ENCODE results near the gene RERG. TPM values are rescaled to one million over a fixed set of nuclear protein-coding genes. Genes with fewer than 3 reads are reported as not detected.
A peak's percentile ranks its signal among the peaks of the same experiment; 100 is the strongest.
"Not testable (repeated sequence)": the region's sequence is repeated elsewhere in the genome, so short reads cannot be mapped to it uniquely, and the experiment has no call there.

RERG gene
- total RNA-seq, 2 donors from 2014 or later = not detected

- ATAC-seq = no peak
- Mint-ChIP-seq H3K4me1 (no peaks in the 10 kb centered on the region), H3K36me3 (ENCODE audit: low read depth) (peaks cover 2% of the 10 kb centered on the region), H3K4me3 (no peak overlapping the region), H3K27ac (no peak overlapping the region), H3K27me3 (peaks cover 54% of the 10 kb centered on the region)
- no peaks in the 10 kb centered on the region for H3K9me3 ChIP-seq (ENCODE audit: control insufficient read depth, low read length, poor library complexity, severe bottlenecking)
- DNase-seq = no peak
Measured at GRCh38 chr12:15142711-15143110, 78.5 kb downstream of the RERG start.

GRCh38 chr12:15131431-15131830 is 89.8 kb downstream of the RERG start:
- no peak overlapping the region for H3K27ac Mint-ChIP-seq

GRCh38 chr12:15130541-15130940 is 90.7 kb downstream of the RERG start:
- no peak overlapping the region for H3K27ac Mint-ChIP-seq
- no peak overlapping the region for H3K4me3 Mint-ChIP-seq
- no peaks in the 10 kb centered on the region for H3K36me3 Mint-ChIP-seq (ENCODE audit: low read depth)
- ATAC-seq (no peak), DNase-seq (no peak)
- peaks cover 29% of the 10 kb centered on the region for H3K27me3 Mint-ChIP-seq
- H3K9me3 ChIP-seq (ENCODE audit: control insufficient read depth, low read length, poor library complexity, severe bottlenecking) = no peaks in the 10 kb centered on the region
- H3K4me1 Mint-ChIP-seq = peaks cover 2% of the 10 kb centered on the region

More at GRCh38 chr12:15131431-15131830, 89.8 kb downstream of the RERG start:
- Mint-ChIP-seq H3K4me1 (peaks cover 2% of the 10 kb centered on the region), H3K36me3 (ENCODE audit: low read depth) (no peaks in the 10 kb centered on the region), H3K4me3 (no peak overlapping the region), H3K27me3 (peaks cover 32% of the 10 kb centered on the region)
- DNase-seq (no peak), ATAC-seq (no peak)
- H3K9me3 ChIP-seq (ENCODE audit: control insufficient read depth, low read length, poor library complexity, severe bottlenecking) = no peaks in the 10 kb centered on the region

- ATAC-seq (no peak), DNase-seq (no peak)
- Mint-ChIP-seq H3K27me3 (peaks cover 19% of the 10 kb centered on the region), H3K4me1 (peaks cover 5% of the 10 kb centered on the region), H3K27ac (no peak overlapping the region), H3K4me3 (no peak overlapping the region), H3K36me3 (ENCODE audit: low read depth) (no peaks in the 10 kb centered on the region)
- H3K9me3 ChIP-seq (ENCODE audit: control insufficient read depth, low read length, poor library complexity, severe bottlenecking) = no peaks in the 10 kb centered on the region
Measured at GRCh38 chr12:15123401-15123800, 97.8 kb downstream of the RERG start.

GRCh38 chr12:15122344-15122743 is 98.9 kb downstream of the RERG start:
- H3K9me3 ChIP-seq (ENCODE audit: control insufficient read depth, low read length, poor library complexity, severe bottlenecking) = no peaks in the 10 kb centered on the region
- no peak for ATAC-seq
- Mint-ChIP-seq H3K4me1 (peaks cover 5% of the 10 kb centered on the region), H3K36me3 (ENCODE audit: low read depth) (no peaks in the 10 kb centered on the region), H3K27ac (no peak overlapping the region), H3K27me3 (peaks cover 20% of the 10 kb centered on the region), H3K4me3 (no peak overlapping the region)
- no peak for DNase-seq

GRCh38 chr12:15118955-15119354 is 102.3 kb downstream of the RERG start:
- Mint-ChIP-seq H3K27me3 (peaks cover 38% of the 10 kb centered on the region), H3K4me3 (no peak overlapping the region), H3K4me1 (peaks cover 5% of the 10 kb centered on the region), H3K27ac (no peak overlapping the region), H3K36me3 (ENCODE audit: low read depth) (no peaks in the 10 kb centered on the region)
- ATAC-seq = no peak
- H3K9me3 ChIP-seq (ENCODE audit: control insufficient read depth, low read length, poor library complexity, severe bottlenecking) = no peaks in the 10 kb centered on the region
- no peak for DNase-seq

- no peak overlapping the region for H3K4me3 Mint-ChIP-seq
- no peaks in the 10 kb centered on the region for H3K9me3 ChIP-seq (ENCODE audit: control insufficient read depth, low read length, poor library complexity, severe bottlenecking)
- no peak overlapping the region for H3K27ac Mint-ChIP-seq
- no peak for DNase-seq
- H3K27me3 Mint-ChIP-seq = peaks cover 49% of the 10 kb centered on the region
- peaks cover 5% of the 10 kb centered on the region for H3K4me1 Mint-ChIP-seq
- no peak for ATAC-seq
- H3K36me3 Mint-ChIP-seq (ENCODE audit: low read depth) = no peaks in the 10 kb centered on the region
Measured at GRCh38 chr12:15116983-15117382, 104.2 kb downstream of the RERG start.

- DNase-seq (no peak), ATAC-seq (no peak)
- Mint-ChIP-seq H3K4me1 (peaks cover 5% of the 10 kb centered on the region), H3K4me3 (no peak overlapping the region), H3K27ac (no peak overlapping the region), H3K36me3 (ENCODE audit: low read depth) (no peaks in the 10 kb centered on the region), H3K27me3 (peaks cover 52% of the 10 kb centered on the region)
- H3K9me3 ChIP-seq (ENCODE audit: control insufficient read depth, low read length, poor library complexity, severe bottlenecking) = no peaks in the 10 kb centered on the region
Measured at GRCh38 chr12:15116086-15116485, 105.1 kb downstream of the RERG start.

- no peaks in the 10 kb centered on the region for H3K36me3 Mint-ChIP-seq (ENCODE audit: low read depth)
- no peak for ATAC-seq
- H3K9me3 ChIP-seq (ENCODE audit: control insufficient read depth, low read length, poor library complexity, severe bottlenecking) = no peaks in the 10 kb centered on the region
- no peak for DNase-seq
- peaks cover 3% of the 10 kb centered on the region for H3K4me1 Mint-ChIP-seq
- no peak overlapping the region for H3K4me3 Mint-ChIP-seq
- no peak overlapping the region for H3K27ac Mint-ChIP-seq
- H3K27me3 Mint-ChIP-seq = peaks cover 47% of the 10 kb centered on the region
Measured at GRCh38 chr12:15115434-15115833, 105.8 kb downstream of the RERG start.

GRCh38 chr12:15114501-15114900 is 106.7 kb downstream of the RERG start:
- Mint-ChIP-seq H3K36me3 (ENCODE audit: low read depth) (no peaks in the 10 kb centered on the region), H3K27me3 (peaks cover 39% of the 10 kb centered on the region), H3K4me3 (no peak overlapping the region), H3K27ac (no peak overlapping the region), H3K4me1 (peaks cover 3% of the 10 kb centered on the region)
- no peaks in the 10 kb centered on the region for H3K9me3 ChIP-seq (ENCODE audit: control insufficient read depth, low read length, poor library complexity, severe bottlenecking)
- ATAC-seq = no peak
- no peak for DNase-seq

GRCh38 chr12:15092826-15093225 is 128.4 kb downstream of the RERG start:
- no peak for DNase-seq
- no peak for ATAC-seq
- H3K27ac Mint-ChIP-seq = no peak overlapping the region
- H3K4me3 Mint-ChIP-seq = no peak overlapping the region
- H3K27me3 Mint-ChIP-seq = peaks cover 38% of the 10 kb centered on the region
- H3K9me3 ChIP-seq (ENCODE audit: control insufficient read depth, low read length, poor library complexity, severe bottlenecking) = no peaks in the 10 kb centered on the region
- no peaks in the 10 kb centered on the region for H3K4me1 Mint-ChIP-seq
- H3K36me3 Mint-ChIP-seq (ENCODE audit: low read depth) = no peaks in the 10 kb centered on the region

- Mint-ChIP-seq H3K4me1 (no peaks in the 10 kb centered on the region), H3K4me3 (no peak overlapping the region), H3K36me3 (ENCODE audit: low read depth) (no peaks in the 10 kb centered on the region), H3K27me3 (peaks cover 52% of the 10 kb centered on the region), H3K27ac (no peak overlapping the region)
- no peaks in the 10 kb centered on the region for H3K9me3 ChIP-seq (ENCODE audit: control insufficient read depth, low read length, poor library complexity, severe bottlenecking)
- no peak for ATAC-seq
- no peak for DNase-seq
Measured at GRCh38 chr12:15090441-15090840, 130.8 kb downstream of the RERG start.

- Mint-ChIP-seq H3K4me1 (no peaks in the 10 kb centered on the region), H3K27me3 (peaks cover 48% of the 10 kb centered on the region), H3K27ac (no peak overlapping the region), H3K36me3 (ENCODE audit: low read depth) (no peaks in the 10 kb centered on the region), H3K4me3 (no peak overlapping the region)
- no peak for DNase-seq
- ATAC-seq = peak; percentile 50
- no peaks in the 10 kb centered on the region for H3K9me3 ChIP-seq (ENCODE audit: control insufficient read depth, low read length, poor library complexity, severe bottlenecking)
Measured at GRCh38 chr12:15088105-15088504, 133.1 kb downstream of the RERG start.

GRCh38 chr12:15077751-15078150 is 143.5 kb downstream of the RERG start:
- ATAC-seq; H3K9me3 ChIP-seq (ENCODE audit: control insufficient read depth, low read length, poor library complexity, severe bottlenecking); H3K27ac Mint-ChIP-seq; H3K4me1 Mint-ChIP-seq; DNase-seq; H3K36me3 Mint-ChIP-seq (ENCODE audit: low read depth): not testable (repeated sequence)
- H3K27me3 Mint-ChIP-seq = peaks cover 18% of the 10 kb centered on the region
- H3K4me3 Mint-ChIP-seq = peak overlapping the region; percentile 1

All from T-helper 17 cell (primary cell).